A549 (cell line): ENCODE measurements around the gene PDPN.

Experiments used
- CHD2 ChIP-seq: fragments of 150-350 bp; IDR thresholded peaks from 2 replicates; pipeline ENCODE4 v1.6.1; 2014; ENCODE audit warnings: low read length; ENCODE audit not compliant: partially characterized antibody
- CHD4 ChIP-seq: fragments of 200-600 bp; sonication (generic); IDR thresholded peaks from 2 replicates; pipeline ENCODE4 v1.6.1; 2016; ENCODE audit warnings: antibody characterized with exemption, mild to moderate bottlenecking, borderline replicate concordance
- CTCF ChIP-seq: fragments of >200 bp; sonication (Bioruptor Twin); formaldehyde crosslinking; IDR thresholded peaks from 3 replicates; pipeline ENCODE4 v1.5.1; 2016
- HOXB5 ChIP-seq: fragments of 250-450 bp; sonication (Bioruptor Pico); IDR thresholded peaks from 2 replicates; pipeline ENCODE4 v1.5.0; 2020; ENCODE audit warnings: mild to moderate bottlenecking, moderate library complexity
- JUN ChIP-seq, 2 experiments: fragments of >200 bp; sonication (Bioruptor Twin); formaldehyde crosslinking; IDR thresholded peaks; 2 replicates in 1 of 2; 3 replicates in 1 of 2; pipeline ENCODE4 v1.6.1; 2016 to 2017
- MYC ChIP-seq: IDR thresholded peaks from 2 replicates; pipeline ENCODE4 v1.6.1; 2012; ENCODE audit warnings: mild to moderate bottlenecking, inconsistent platforms, low read length, improper control_type of control experiment, borderline replicate concordance
- NFE2L2 ChIP-seq: fragments of 150-350 bp; conservative IDR thresholded peaks from 2 replicates; pipeline ENCODE4 v1.6.1; 2014; ENCODE audit warnings: low read length
- POLR2A ChIP-seq: IDR thresholded peaks from 2 replicates; pipeline ENCODE4 v1.6.1; 2012; ENCODE audit warnings: mild to moderate bottlenecking, low read length
- RFX5 ChIP-seq: fragments of 450-650 bp; IDR thresholded peaks from 2 replicates; pipeline ENCODE4 v1.7.1; 2014; ENCODE audit warnings: antibody characterized with exemption, mild to moderate bottlenecking, moderate library complexity
- ZNF302 ChIP-seq: fragments of 250-450 bp; sonication (Bioruptor Pico); IDR thresholded peaks from 2 replicates; pipeline ENCODE4 v1.9.0; 2021; ENCODE audit warnings: inconsistent platforms, mild to moderate bottlenecking, moderate library complexity

DNA sequence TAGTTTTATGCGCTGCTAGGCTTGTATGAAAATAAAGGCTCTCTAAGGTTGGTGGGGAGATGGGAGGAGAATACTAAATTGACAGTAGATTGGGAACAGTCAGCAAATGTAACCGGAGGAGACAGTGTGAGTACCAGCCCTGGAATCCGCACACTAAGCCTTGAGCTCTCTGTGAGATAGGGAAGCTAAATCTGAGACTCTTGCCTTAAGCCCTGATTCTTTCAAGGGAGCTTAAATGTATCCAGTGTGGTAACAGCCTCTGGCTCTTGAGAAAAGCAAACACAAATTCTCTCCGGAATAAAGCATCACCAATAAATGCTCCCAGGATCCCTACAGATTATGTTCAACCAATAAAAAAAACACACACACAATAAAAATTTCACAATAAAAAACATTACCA lies 33.0 kb upstream of the PDPN start:
- TF ChIP-seq JUN (IDR thresholded peaks at IDR 0.05) = no peak
- no peak for TF ChIP-seq CTCF
- TF ChIP-seq HOXB5 (CRISPR knock-in tag) = no peak
- no peak for TF ChIP-seq POLR2A
- no peak for TF ChIP-seq NFE2L2
- TF ChIP-seq MYC = no peak
- no peak for TF ChIP-seq CHD4
- no peak for TF ChIP-seq ZNF302 (CRISPR knock-in tag)
- no peak for TF ChIP-seq RFX5
- no peak for TF ChIP-seq CHD2
